K562 (cell line): Measurements from ENCODE around the gene PTH1R. TPM values are rescaled to one million over a fixed set of nuclear protein-coding genes. Genes with fewer than 3 reads are reported as not detected.
A peak's percentile ranks its signal among the peaks of the same experiment; 100 is the strongest.

Experiments used
- ATAC-seq: fragments of 200-7000 bp; cut with Tn5 transposase; 3 replicates; pipeline ENCODE4 v1.9.1; 2020; ENCODE audit warnings: moderate library complexity
- BruUV-seq: library from RNA; stranded (reverse); fragments of 400-500 nt; replicated peaks from 2 replicates; lab custom pipeline; 2021; lab: Mats Ljungman, UMichigan
- CTCF ChIA-PET: fragments of 300-600 bp; formaldehyde crosslinking; extraction: SDS; loops from one replicate; lab custom pipeline; 2021; ENCODE audit warnings: low intra/inter-chr PET ratio; lab: Yijun Ruan, JAX
- POLR2A ChIA-PET: fragments of 300-600, 350-650 bp; sonication (Branson Sonifier 250); formaldehyde crosslinking; extraction: SDS; loops from one replicate; lab custom pipeline; 2021; ENCODE audit warnings: antibody characterized with exemption, inconsistent platforms; lab: Yijun Ruan, JAX
- DNase-seq, 4 experiments: peaks; one replicate each; pipeline versions ENCODE4 v3.0.0 to v3.0.0-alpha.2; 2011 to 2018; ENCODE audit warnings: low spot score in 3 of 4, mixed read lengths in 3 of 4; ENCODE audit errors: extremely low read depth in 1 of 4
- FAIRE-seq: peaks from 2 replicates; lab custom pipeline; 2011; peaks lifted over from hg19 to GRCh38; lab: Jason Lieb, UNC
- H2AFZ ChIP-seq: 2 replicates; pipeline ENCODE4 v1.6.0; 2011; ENCODE audit warnings: low read depth, low read length, control low read depth, inconsistent platforms
- H3K27ac ChIP-seq: fragments of 200-600 bp; 3 replicates; pipeline ENCODE4 v1.8.0; 2011; ENCODE audit warnings: low read depth, mild to moderate bottlenecking, control low read depth, inconsistent platforms, low read length, moderate library complexity, mixed read lengths; ENCODE audit errors: extremely low read depth
- H3K27me3 ChIP-seq, 2 experiments: fragments of 300-600 bp in 1 of 2; 2 replicates in 1 of 2; 3 replicates in 1 of 2; pipeline versions ENCODE4 v1.6.0 to v1.8.0; 2011; ENCODE audit warnings: inconsistent platforms in 2 of 2, low read length in 2 of 2, mild to moderate bottlenecking in 1 of 2, mixed read lengths in 1 of 2, moderate library complexity in 1 of 2; ENCODE audit not compliant: control insufficient read depth in 2 of 2, insufficient read depth in 2 of 2
- H3K36me3 ChIP-seq: fragments of 300-600 bp; 3 replicates; pipeline ENCODE4 v1.8.0; 2011; ENCODE audit warnings: mild to moderate bottlenecking, low read length, inconsistent platforms; ENCODE audit not compliant: control insufficient read depth, insufficient read depth
- H3K4me1 ChIP-seq, 2 experiments: fragments of 200-600 bp in 1 of 2; replicated peaks in 1 of 2; 2 replicates in 1 of 2; 3 replicates in 1 of 2; pipeline versions ENCODE4 v1.5.1 to v1.8.0; 2011; ENCODE audit warnings: inconsistent platforms in 2 of 2, low read length in 2 of 2, mild to moderate bottlenecking in 1 of 2, mixed read lengths in 1 of 2, moderate library complexity in 1 of 2; ENCODE audit not compliant: control insufficient read depth in 2 of 2, insufficient read depth in 2 of 2
- H3K4me2 ChIP-seq: 2 replicates; pipeline ENCODE4 v1.6.1; 2011; ENCODE audit warnings: low read length, control low read depth, inconsistent platforms, mixed read lengths; ENCODE audit not compliant: insufficient read depth
- H3K4me3 ChIP-seq: fragments of 200-600 bp; sonication (generic), shearing (Covaris generic); 2 replicates; pipeline ENCODE4 v1.5.1; 2016; ENCODE audit warnings: control low read depth, inconsistent platforms
- H3K79me2 ChIP-seq: fragments of 200-600 bp; 3 replicates; pipeline ENCODE4 v1.8.0; 2011; ENCODE audit warnings: low read length, inconsistent platforms; ENCODE audit not compliant: control insufficient read depth, insufficient read depth
- H3K9ac ChIP-seq, 2 experiments: 2 replicates each; pipeline versions ENCODE4 v1.6.0 to v1.6.1; 2011; ENCODE audit warnings: low read depth in 2 of 2, low read length in 2 of 2, control low read depth in 1 of 2, inconsistent platforms in 1 of 2, mild to moderate bottlenecking in 1 of 2, mixed read lengths in 1 of 2; ENCODE audit not compliant: insufficient read depth in 1 of 2
- H3K9me1 ChIP-seq: one replicate; pipeline ENCODE4 v1.6.0; 2011; ENCODE audit warnings: inconsistent platforms, mild to moderate bottlenecking, low read length, moderate library complexity; ENCODE audit not compliant: control insufficient read depth, insufficient read depth
- H3K9me3 ChIP-seq: replicated peaks from 2 replicates; pipeline ENCODE4 v1.5.1; 2011; ENCODE audit warnings: low read depth, low read length, inconsistent platforms; ENCODE audit not compliant: control insufficient read depth, insufficient read depth
- H4K20me1 ChIP-seq: replicated peaks from 2 replicates; pipeline ENCODE4 v1.6.1; 2011; ENCODE audit warnings: low read length, inconsistent platforms, mixed read lengths; ENCODE audit not compliant: control insufficient read depth, insufficient read depth
- KAT7 ChIP-seq: sonication (generic); formaldehyde crosslinking; IDR thresholded peaks from 2 replicates; pipeline ENCODE4 v1.8.0; 2022; ENCODE audit warnings: missing genetic modification reagents, mild to moderate bottlenecking, borderline replicate concordance
- NR2C1 ChIP-seq, 2 experiments: fragments of 450-650 bp; IDR thresholded peaks; 2 replicates each; pipeline ENCODE4 v1.6.1; 2017; ENCODE audit warnings: mild to moderate bottlenecking in 2 of 2, antibody characterized with exemption in 1 of 2, inconsistent platforms in 1 of 2, missing compliant biosample characterization in 1 of 2, missing genetic modification characterization in 1 of 2
- NR2C2 ChIP-seq, 2 experiments: fragments of 200-800 bp in 1 of 2; sonication (Bioruptor generic) in 1 of 2; sonication (generic) in 1 of 2; formaldehyde crosslinking in 1 of 2; IDR thresholded peaks; 2 replicates each; pipeline versions ENCODE4 v1.6.1 to v1.8.0; 2016 to 2022; ENCODE audit warnings: mild to moderate bottlenecking in 1 of 2, missing compliant biosample characterization in 1 of 2, missing genetic modification characterization in 1 of 2, missing genetic modification reagents in 1 of 2
- PML ChIP-seq: IDR thresholded peaks from 2 replicates; pipeline ENCODE4 v1.6.1; 2012; ENCODE audit warnings: low read length, inconsistent platforms
- ZNF780A ChIP-seq: fragments of 250-450 bp; sonication (Bioruptor Pico); IDR thresholded peaks from 2 replicates; pipeline ENCODE4 v1.5.0; 2021; ENCODE audit warnings: mild to moderate bottlenecking
- WGBS: fragments of 100-300 bp; shearing (Covaris generic); methylation state at CpG from one replicate; pipeline ENCODE4 v1.1.6; 2016; ENCODE audit warnings: low coverage, mixed read lengths; ENCODE audit not compliant: insufficient coverage; ENCODE audit errors: missing lambda C conversion rate; 5-methylcytosine and 5-hydroxymethylcytosine counted together
- in situ Hi-C: fragments of 300-500 bp; cut with MboI; formaldehyde crosslinking; loops from 4 replicates; pipeline ENCODE4 v1.15.0; 2018; ENCODE audit warnings: inconsistent platforms, mixed read lengths
- intact Hi-C: fragments of 100-400 bp; cut with micrococcal nuclease; formaldehyde crosslinking; loops from 2 replicates; pipeline ENCODE4 v1.14.2; 2022
- polyA plus RNA-seq, 8 experiments: library from polyadenylated mRNA; depleted of rRNA in 4 of 8; stranded (reverse) in 5 of 8; unstranded in 3 of 8; fragments of >200 nt; fragmentation: Nextera tagmentation in 2 of 8; fragmentation: Illumina TruSeq in 1 of 8; extraction: Ambion mirVana in 2 of 8; extraction: Trizol in 1 of 8; gene quantifications; 2 replicates each; pipeline versions ENCODE4 v1.2.1 to v1.2.3, GENCODE V29; 2011 to 2014; ENCODE audit warnings: inconsistent platforms in 1 of 8, missing spikeins in 1 of 8
- total RNA-seq, 7 experiments: library from RNA; depleted of rRNA in 6 of 7; stranded (reverse); fragments of >200 nt in 6 of 7; fragmentation: Illumina TruSeq in 2 of 7; extraction: Trizol in 2 of 7; gene quantifications; 2 replicates each; pipeline versions ENCODE4 v1.2.1 to v1.2.3, GENCODE V29; 2011 to 2021; ENCODE audit warnings: low replicate concordance in 1 of 7
- TF ChIP-seq, protein P1 (sequence below), 3 experiments: IDR thresholded peaks in 2 of 3; conservative IDR thresholded peaks in 1 of 3; 2 replicates each; pipeline ENCODE4 v1.5.1; 2011 to 2012; ENCODE audit warnings: low read length in 3 of 3, mild to moderate bottlenecking in 3 of 3, control low read depth in 2 of 3, improper control_type of control experiment in 1 of 3, inconsistent platforms in 1 of 3, low read depth in 1 of 3, mixed read lengths in 1 of 3, moderate library complexity in 1 of 3; ENCODE audit not compliant: insufficient read depth in 2 of 3

PTH1R gene
- total and polyA plus RNA-seq, 9 of the 15 experiments (the other 6 are each of a cell fraction or from before 2014, with no cell fraction given) = not detected

- Histone ChIP-seq H4K20me1 (peaks cover 28% of the 10 kb centered on the region), H3K9me3 (no peaks in the 10 kb centered on the region), H2AFZ (no peak overlapping the region), H3K4me1 (peaks cover 0 to 36% of the 10 kb centered on the region in 2 experiments; a peak in 2 of 5 replicates), H3K79me2 (no peaks in the 10 kb centered on the region), H3K4me3 (no peak overlapping the region), H3K27ac (no peak overlapping the region), H3K36me3 (no peaks in the 10 kb centered on the region), H3K27me3 (peaks cover 5 to 56% of the 10 kb centered on the region in 2 experiments; a peak in 4 of 5 replicates), H3K4me2 (no peak overlapping the region), H3K9me1 (no peaks in the 10 kb centered on the region), H3K9ac (0 out of 4 replicates have a peak overlapping the region, but pooled peaks of 1 of the 2 experiments have one; percentile 6)
- 10% methylated on average over 15 of the region's 15 CpGs for WGBS
- ChIA-PET POLR2A (interaction anchor here (0.7 kb wide), 1 partner anchor 199 kb away, joined by 3 read pairs; no protein-coding TSS in a partner anchor), CTCF (interaction anchor here (0.8 kb wide), 1 partner anchor 12 kb away, joined by 3 read pairs; no protein-coding TSS in a partner anchor)
- intact Hi-C loops (loop anchor here (5.0 kb wide), 1 partner anchor 51 kb away; no protein-coding TSS in a partner anchor), in situ Hi-C loops (loop anchor here (5.0 kb wide), 1 partner anchor 181 kb away; the partner anchor contains the start of gene PRSS50)
- TF ChIP-seq ZNF780A (no peak), PML (no peak), KAT7 (CRISPR knock-in tag) (no peak), NR2C1 (IDR thresholded peaks at IDR 0.05) (peak; percentile 91), NR2C1 (tag; IDR thresholded peaks at IDR 0.05) (peak; percentile 92), NR2C2 (CRISPR knock-in tag; IDR thresholded peaks at IDR 0.05) (peak; percentile 83), NR2C2 (tag; IDR thresholded peaks at IDR 0.05) (peak; percentile 84)
- TF ChIP-seq, protein P1, sequence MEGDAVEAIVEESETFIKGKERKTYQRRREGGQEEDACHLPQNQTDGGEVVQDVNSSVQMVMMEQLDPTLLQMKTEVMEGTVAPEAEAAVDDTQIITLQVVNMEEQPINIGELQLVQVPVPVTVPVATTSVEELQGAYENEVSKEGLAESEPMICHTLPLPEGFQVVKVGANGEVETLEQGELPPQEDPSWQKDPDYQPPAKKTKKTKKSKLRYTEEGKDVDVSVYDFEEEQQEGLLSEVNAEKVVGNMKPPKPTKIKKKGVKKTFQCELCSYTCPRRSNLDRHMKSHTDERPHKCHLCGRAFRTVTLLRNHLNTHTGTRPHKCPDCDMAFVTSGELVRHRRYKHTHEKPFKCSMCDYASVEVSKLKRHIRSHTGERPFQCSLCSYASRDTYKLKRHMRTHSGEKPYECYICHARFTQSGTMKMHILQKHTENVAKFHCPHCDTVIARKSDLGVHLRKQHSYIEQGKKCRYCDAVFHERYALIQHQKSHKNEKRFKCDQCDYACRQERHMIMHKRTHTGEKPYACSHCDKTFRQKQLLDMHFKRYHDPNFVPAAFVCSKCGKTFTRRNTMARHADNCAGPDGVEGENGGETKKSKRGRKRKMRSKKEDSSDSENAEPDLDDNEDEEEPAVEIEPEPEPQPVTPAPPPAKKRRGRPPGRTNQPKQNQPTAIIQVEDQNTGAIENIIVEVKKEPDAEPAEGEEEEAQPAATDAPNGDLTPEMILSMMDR (IDR thresholded peaks at IDR 0.05 in 2 of 3, conservative IDR thresholded peaks at IDR 0.05 in 1 of 3; ENCODE audit: insufficient read depth in 2 of 3, low read depth in 1 of 3, low read length in 3 of 3) = peak; percentile 27 to 81 (median 39); a peak in 4 of 6 replicates
- BruUV-seq = no TSS peak
- ATAC-seq (no peak), DNase-seq (peak in 2 of 4 experiments; percentile 46 to 47), FAIRE-seq (no peak)
These were observed 20.4 kb downstream of the PTH1R start for GRCh38 chr3:46897829-46898320.
